Neuron (in vitro differentiated cells): ENCODE measurements around the gene TFAP2E.
A peak's percentile ranks its signal among the peaks of the same experiment; 100 is the strongest.

Source experiments
- H2AFZ ChIP-seq: one replicate; pipeline ENCODE4 v1.6.1; 2013; ENCODE audit warnings: low read depth, mild to moderate bottlenecking, inconsistent platforms, low read length, moderate library complexity
- H3K27me3 ChIP-seq: one replicate; pipeline ENCODE4 v1.6.1; 2013; ENCODE audit warnings: low read length; ENCODE audit not compliant: insufficient read depth
- H3K36me3 ChIP-seq: one replicate; pipeline ENCODE4 v1.6.1; 2013; ENCODE audit warnings: low read length; ENCODE audit not compliant: insufficient read depth
- H3K4me1 ChIP-seq: one replicate; pipeline ENCODE4 v1.6.1; 2013; ENCODE audit warnings: low read length; ENCODE audit not compliant: insufficient read depth
- H3K4me3 ChIP-seq: 2 replicates; pipeline ENCODE4 v1.5.1; 2013; ENCODE audit warnings: mild to moderate bottlenecking, low read length, moderate library complexity
- H3K9me3 ChIP-seq: one replicate; pipeline ENCODE4 v1.6.1; 2013; ENCODE audit warnings: low read length

The TFAP2E gene

DNA sequence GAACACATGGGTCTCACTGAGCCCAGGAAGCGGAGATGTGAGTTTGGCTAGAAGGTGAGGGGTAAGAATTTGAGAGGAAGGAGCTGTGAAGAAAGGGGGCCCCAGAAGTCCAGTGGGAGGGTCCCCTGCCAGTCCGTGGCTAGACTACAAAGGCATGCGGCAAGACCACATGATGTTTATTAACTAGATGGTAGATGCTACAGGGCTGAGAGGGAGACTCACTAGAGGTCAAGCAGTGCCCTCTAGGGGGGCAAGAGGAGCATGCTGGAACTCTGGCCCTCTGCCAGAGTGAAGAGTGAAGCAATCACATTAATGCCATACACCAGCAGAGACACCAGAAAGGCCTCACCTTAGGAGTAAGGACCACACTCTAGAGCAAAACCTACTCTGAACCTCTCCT is 28.1 kb upstream of the TFAP2E start:
- Histone ChIP-seq H3K36me3 (peaks cover 26% of the 10 kb centered on the region), H3K4me3 (no peak overlapping the region), H3K27me3 (no peaks in the 10 kb centered on the region), H2AFZ (no peak overlapping the region), H3K4me1 (peaks cover 2% of the 10 kb centered on the region), H3K9me3 (no peaks in the 10 kb centered on the region)

DNA sequence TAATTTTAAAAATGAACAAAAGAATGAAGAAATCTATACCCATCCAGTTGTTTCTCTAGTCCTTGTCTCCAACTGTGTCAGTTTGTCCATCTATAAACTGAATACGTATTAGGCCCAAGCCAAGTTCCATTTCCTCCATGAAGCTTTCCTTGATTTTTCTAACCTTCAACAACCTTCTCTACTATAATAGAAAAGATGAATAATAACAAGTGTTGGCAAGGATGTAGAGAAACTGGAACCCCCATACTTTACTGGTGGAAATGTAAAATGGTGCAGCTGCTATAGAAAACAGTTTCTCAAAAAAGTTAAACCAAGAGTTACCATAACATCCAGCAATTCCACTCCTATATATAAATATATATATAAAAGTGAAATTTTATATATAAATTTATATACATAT is 26.5 kb upstream of the TFAP2E start:
- Histone ChIP-seq H3K4me1 (no peaks in the 10 kb centered on the region), H3K4me3 (no peak overlapping the region), H3K27me3 (no peaks in the 10 kb centered on the region), H2AFZ (no peak overlapping the region), H3K36me3 (peaks cover 36% of the 10 kb centered on the region), H3K9me3 (no peaks in the 10 kb centered on the region)

DNA sequence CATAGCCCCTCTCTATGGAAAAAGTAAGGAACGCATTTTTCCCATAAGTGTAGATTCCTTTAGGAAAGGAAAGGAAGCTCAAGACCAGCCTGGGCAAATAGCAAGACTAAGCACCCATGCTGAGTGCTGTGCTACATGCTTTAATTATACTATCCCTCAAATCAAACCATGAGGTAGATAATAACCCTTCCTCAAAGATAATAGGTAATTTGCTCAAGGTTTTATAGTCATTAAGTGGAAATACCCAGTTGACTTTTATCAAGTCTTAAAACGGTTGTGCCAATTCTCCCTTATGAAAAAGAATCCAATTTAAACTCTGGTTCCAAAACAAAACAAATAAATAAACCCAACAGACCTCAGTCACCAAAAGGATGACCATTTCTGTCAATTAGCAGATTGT is 19.3 kb upstream of the TFAP2E start:
- peaks cover 31% of the 10 kb centered on the region for H3K4me1 ChIP-seq
- peaks cover 36% of the 10 kb centered on the region for H3K36me3 ChIP-seq
- H2AFZ ChIP-seq: no peak overlapping the region
- no peaks in the 10 kb centered on the region for H3K27me3 ChIP-seq
- H3K4me3 ChIP-seq: no peak overlapping the region
- no peaks in the 10 kb centered on the region for H3K9me3 ChIP-seq

DNA sequence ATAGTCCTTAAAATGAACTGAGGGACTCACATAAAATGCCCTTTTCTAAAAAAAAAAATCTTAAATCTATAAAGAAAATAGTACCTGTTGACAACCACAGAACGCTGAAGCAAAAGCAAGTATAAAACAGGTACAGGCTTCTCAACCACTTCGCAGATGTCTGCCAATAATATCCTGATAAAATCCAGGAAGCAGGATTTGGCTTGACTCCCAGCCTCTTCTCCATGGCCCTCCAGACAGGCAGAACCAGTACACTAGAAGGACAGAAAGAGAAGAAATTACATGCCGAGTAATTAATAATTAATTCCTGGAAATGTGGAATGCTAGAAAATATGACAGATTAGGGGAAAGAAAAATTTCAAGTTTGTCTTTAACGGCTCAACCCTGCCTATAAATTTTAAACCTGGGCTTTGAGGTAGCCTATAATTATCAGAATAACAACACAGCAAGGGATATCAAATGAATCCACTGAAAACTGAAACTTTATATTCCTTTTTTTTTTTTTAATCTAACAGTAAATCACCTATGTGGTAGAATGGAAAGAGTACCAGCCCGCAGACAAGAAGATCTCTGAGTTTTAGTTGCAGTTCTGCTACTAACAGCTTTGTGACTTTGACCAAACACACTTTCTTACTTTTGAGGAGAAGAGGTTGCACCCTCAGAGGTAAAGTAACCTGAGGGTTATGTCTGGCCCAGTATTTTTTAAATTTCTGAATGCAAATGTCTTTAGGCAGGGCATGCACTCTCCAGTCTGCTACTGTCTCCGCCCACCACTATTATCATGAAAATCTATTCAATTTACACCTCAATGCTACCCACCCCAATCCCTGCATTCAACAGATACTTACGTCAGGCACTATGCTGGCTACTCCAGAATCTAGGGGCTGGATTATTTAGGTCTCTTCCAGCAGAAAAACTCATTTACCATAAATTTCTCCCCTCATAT is 18.6 kb upstream of the TFAP2E start:
- peaks cover 38% of the 10 kb centered on the region for H3K4me1 ChIP-seq
- H3K4me3 ChIP-seq: no peak overlapping the region

GRCh38 chr1:35555212-35555584 is 17.9 kb upstream of the TFAP2E start:
- Histone ChIP-seq H3K36me3 (peaks cover 28% of the 10 kb centered on the region), H3K4me3 (no peak overlapping the region), H3K4me1 (peaks cover 39% of the 10 kb centered on the region)

More for the DNA sequence above, 18.6 kb upstream of the TFAP2E start:
- H2AFZ ChIP-seq: no peak overlapping the region
- no peaks in the 10 kb centered on the region for H3K9me3 ChIP-seq
- H3K27me3 ChIP-seq: no peaks in the 10 kb centered on the region
- H3K36me3 ChIP-seq: peaks cover 32% of the 10 kb centered on the region

DNA sequence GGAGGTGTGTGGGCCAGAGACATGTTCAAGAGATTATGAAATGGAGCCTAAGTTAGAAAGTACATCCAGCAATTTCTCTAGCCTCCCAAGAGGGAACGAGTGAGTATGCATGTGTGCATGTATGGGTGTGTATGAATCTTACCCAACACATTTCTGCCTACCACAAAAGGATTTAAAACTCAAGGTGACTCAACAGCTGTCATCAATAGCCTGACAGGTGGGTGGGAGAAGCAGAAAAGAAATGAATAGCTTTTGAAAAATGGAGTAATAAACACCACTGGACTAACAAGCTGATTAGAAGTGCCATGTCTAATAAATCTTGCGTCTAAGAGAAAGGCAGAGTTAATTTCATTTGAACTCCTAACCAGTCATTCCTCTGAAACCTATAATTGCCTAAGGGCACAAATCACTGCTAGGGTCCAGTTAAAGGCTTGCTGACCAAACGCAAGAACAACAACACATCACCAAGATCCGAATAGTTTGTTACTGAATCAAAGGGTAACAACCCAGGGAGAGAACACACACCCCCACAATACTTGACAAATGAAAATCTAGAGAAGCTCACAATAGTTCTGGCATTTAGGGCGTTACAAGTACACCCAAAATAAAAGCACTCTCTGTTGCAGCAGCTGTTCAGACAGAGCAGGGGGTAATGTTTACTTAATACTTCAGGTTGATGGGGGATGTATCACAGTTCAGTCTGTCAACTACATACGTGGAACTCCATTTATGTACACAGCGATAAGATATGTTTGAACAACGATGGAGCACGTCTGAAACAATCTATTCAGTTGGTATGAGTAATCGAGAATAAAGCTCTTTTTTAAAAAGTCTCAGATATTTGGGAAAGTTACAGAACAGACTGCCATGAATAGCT is 17.3 kb upstream of the TFAP2E start:
- no peaks in the 10 kb centered on the region for H3K9me3 ChIP-seq
- peak overlapping the region; percentile 69 for H3K4me3 ChIP-seq
- peaks cover 30% of the 10 kb centered on the region for H3K36me3 ChIP-seq
- H2AFZ ChIP-seq: no peak overlapping the region
- H3K4me1 ChIP-seq: peaks cover 39% of the 10 kb centered on the region
- H3K27me3 ChIP-seq: no peaks in the 10 kb centered on the region

More at GRCh38 chr1:35555212-35555584, 17.9 kb upstream of the TFAP2E start:
- H3K9me3 ChIP-seq: no peaks in the 10 kb centered on the region
- H2AFZ ChIP-seq: no peak overlapping the region
- H3K27me3 ChIP-seq: no peaks in the 10 kb centered on the region

GRCh38 chr1:35556484-35557117 is 16.5 kb upstream of the TFAP2E start:
- no peak overlapping the region for H2AFZ ChIP-seq
- H3K4me1 ChIP-seq: peaks cover 42% of the 10 kb centered on the region
- H3K36me3 ChIP-seq: peaks cover 30% of the 10 kb centered on the region
- peak overlapping the region; percentile 69 for H3K4me3 ChIP-seq
- no peaks in the 10 kb centered on the region for H3K9me3 ChIP-seq
- H3K27me3 ChIP-seq: no peaks in the 10 kb centered on the region

DNA sequence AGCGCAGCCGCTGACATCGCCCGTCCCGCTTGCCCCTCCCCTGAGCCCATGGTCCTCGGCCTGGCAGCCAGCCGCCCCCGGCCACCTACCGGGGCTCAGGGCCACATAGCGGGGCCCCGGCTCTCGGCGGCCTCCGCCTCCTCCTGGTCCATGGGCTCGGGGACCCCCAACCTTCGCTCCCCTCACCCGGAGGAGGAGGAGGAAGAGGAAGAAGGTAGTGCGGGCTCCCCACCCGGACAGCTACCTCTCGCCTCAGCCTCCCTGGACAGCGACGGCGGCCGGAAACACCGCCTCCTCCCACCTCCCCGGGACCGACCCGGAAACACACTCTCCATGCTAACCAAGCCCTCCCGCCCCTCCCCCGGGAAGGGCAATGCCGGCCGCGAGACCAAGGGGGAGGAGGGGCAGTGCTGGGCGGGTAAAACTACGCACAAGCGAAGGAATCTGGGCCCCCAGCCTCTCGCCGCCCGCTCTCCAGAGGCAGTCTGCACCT is 15.9 kb upstream of the TFAP2E start, which contains the start of gene KIAA0319L:
Gene KIAA0319L, minus strand, starts transcription at position 286 of the 493 bp plus-strand sequence. CDS start 2,912 bp downstream, outside the sequence.
- peak within 1 kb of the TSS; percentile 81 for H2AFZ ChIP-seq
- H3K4me1 ChIP-seq: peaks cover 42% of the 10 kb centered on the region
- no peaks in the 10 kb centered on the region for H3K27me3 ChIP-seq
- H3K9me3 ChIP-seq: no peaks in the 10 kb centered on the region
- H3K4me3 ChIP-seq: peak within 1 kb of the TSS; percentile 69
- peaks cover 27% of the 10 kb centered on the region for H3K36me3 ChIP-seq

GRCh38 chr1:35557611-35558373 is 15.3 kb upstream of the TFAP2E start, which contains the start of gene NCDN:
Gene NCDN, plus strand, starts transcription at chr1:35557799. Its CDS starts 392 bp downstream, at chr1:35558191.
- Histone ChIP-seq H3K9me3 (no peaks in the 10 kb centered on the region), H3K4me3 (peak within 1 kb of the TSS; percentile 69), H3K27me3 (no peaks in the 10 kb centered on the region), H3K36me3 (peaks cover 26% of the 10 kb centered on the region), H3K4me1 (peaks cover 42% of the 10 kb centered on the region), H2AFZ (peak within 1 kb of the TSS; percentile 81)

- Histone ChIP-seq H3K4me1 (peaks cover 42% of the 10 kb centered on the region), H3K27me3 (no peaks in the 10 kb centered on the region), H3K9me3 (no peaks in the 10 kb centered on the region), H2AFZ (no peak overlapping the region), H3K4me3 (peak overlapping the region; percentile 69), H3K36me3 (peaks cover 22% of the 10 kb centered on the region)
Observed at GRCh38 chr1:35558374-35559316, 14.5 kb upstream of the TFAP2E start.

DNA sequence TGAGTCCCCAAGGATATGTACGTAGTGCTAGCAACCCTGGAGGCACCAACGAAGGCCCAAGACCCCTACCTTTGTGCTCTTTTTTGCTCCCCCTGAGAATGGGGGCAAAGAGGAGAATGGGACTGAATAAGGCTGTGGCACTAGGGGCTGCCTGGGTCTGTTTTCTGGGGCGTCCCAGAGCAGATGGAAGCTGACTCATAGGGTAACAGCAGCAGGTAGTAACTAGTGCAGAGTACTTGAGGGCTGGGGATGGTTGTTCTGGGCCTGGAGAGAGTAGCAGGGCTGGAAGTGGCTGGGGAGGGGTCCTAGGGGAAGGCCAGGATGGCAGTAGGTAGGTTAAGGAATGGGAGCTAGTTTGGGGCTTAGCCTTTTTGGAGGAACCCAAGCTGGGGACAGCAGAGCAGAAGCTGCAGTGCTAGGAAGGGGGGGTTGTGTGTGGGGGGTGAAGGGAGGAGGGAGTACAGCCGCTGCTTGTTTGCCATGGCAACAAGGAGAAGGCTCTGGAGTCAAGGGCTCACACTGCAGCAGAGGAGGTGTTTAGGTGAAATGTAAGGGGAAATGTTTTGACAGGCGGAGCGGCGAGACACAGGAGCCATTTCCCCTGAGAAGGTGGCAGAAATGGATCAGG is 13.7 kb upstream of the TFAP2E start:
- Histone ChIP-seq H3K9me3 (no peaks in the 10 kb centered on the region), H3K27me3 (no peaks in the 10 kb centered on the region), H3K4me1 (peaks cover 40% of the 10 kb centered on the region), H2AFZ (no peak overlapping the region), H3K36me3 (peaks cover 25% of the 10 kb centered on the region), H3K4me3 (no peak overlapping the region)
